Panc1 (cell line): ENCODE measurements around the gene TWIST2. TPM values are rescaled to one million over a fixed set of nuclear protein-coding genes. Genes with fewer than 3 reads are reported as not detected.

Experiments
- ATAC-seq: fragments of 200-7000 bp; cut with Tn5 transposase; 2 replicates; pipeline ENCODE4 v1.9.1; 2020; ENCODE audit warnings: mild to moderate bottlenecking, moderate library complexity
- BruUV-seq: library from RNA; stranded (reverse); fragments of 400-500 nt; replicated peaks from 2 replicates; lab custom pipeline; 2021; lab: Mats Ljungman, UMichigan
- CTCF ChIA-PET: fragments of 300-600 bp; sonication (Branson Sonifier 250); formaldehyde crosslinking; loops from one replicate; lab custom pipeline; 2022; ENCODE audit warnings: antibody characterized with exemption; lab: Charles Lee
- POLR2A ChIA-PET: fragments of 300-600 bp; sonication (Branson Sonifier 250); formaldehyde crosslinking; loops from one replicate; lab custom pipeline; 2022; ENCODE audit warnings: antibody characterized with exemption; lab: Charles Lee
- DNase-seq: peaks from one replicate; pipeline ENCODE4 v3.0.0-alpha.2; 2010; ENCODE audit warnings: low read depth, low spot score
- H3K27ac ChIP-seq: 2 replicates; pipeline ENCODE4 v1.5.1; 2011; ENCODE audit warnings: mild to moderate bottlenecking, low read length, inconsistent platforms
- H3K27me3 ChIP-seq: fragments of 200-500 bp; sonication (Bioruptor generic); 2 replicates; pipeline ENCODE4 v1.6.0; 2014; ENCODE audit warnings: low read length, inconsistent platforms; ENCODE audit not compliant: control insufficient read depth, insufficient read depth
- H3K36me3 ChIP-seq: fragments of 200-500 bp; sonication (Bioruptor generic); 2 replicates; pipeline ENCODE4 v1.5.1; 2014; ENCODE audit warnings: inconsistent platforms, mild to moderate bottlenecking, low read length, moderate library complexity; ENCODE audit not compliant: control insufficient read depth, insufficient read depth
- H3K4me1 ChIP-seq: 2 replicates; pipeline ENCODE4 v1.5.1; 2011; ENCODE audit warnings: inconsistent platforms, mild to moderate bottlenecking, low read length, moderate library complexity; ENCODE audit not compliant: control insufficient read depth, insufficient read depth
- H3K4me3 ChIP-seq, 2 experiments: 2 replicates each; pipeline ENCODE4 v1.5.1; 2011 to 2012; ENCODE audit warnings: low read depth in 2 of 2, low read length in 2 of 2, mild to moderate bottlenecking in 2 of 2, inconsistent platforms in 1 of 2, moderate library complexity in 1 of 2
- H3K9me3 ChIP-seq: fragments of 200-500 bp; sonication (Bioruptor generic); 2 replicates; pipeline ENCODE4 v1.5.1; 2014; ENCODE audit warnings: low read depth, mild to moderate bottlenecking, inconsistent platforms, low read length, moderate library complexity; ENCODE audit not compliant: control insufficient read depth, insufficient read depth
- CTCF ChIP-seq: fragments of 450-650 bp; IDR thresholded peaks from 2 replicates; pipeline ENCODE4 v1.5.1; 2017; ENCODE audit warnings: mild to moderate bottlenecking
- POLR2AphosphoS5 ChIP-seq: IDR thresholded peaks from 2 replicates; pipeline ENCODE4 v1.6.1; 2012; ENCODE audit warnings: mild to moderate bottlenecking, low read depth, low read length, moderate library complexity
- REST ChIP-seq, 2 experiments: IDR thresholded peaks; 2 replicates each; pipeline ENCODE4 v1.6.1; 2011 to 2012; ENCODE audit warnings: low read depth in 2 of 2, control low read depth in 1 of 2, low read length in 1 of 2, mild to moderate bottlenecking in 1 of 2, moderate library complexity in 1 of 2; ENCODE audit not compliant: insufficient read depth in 1 of 2
- SIN3A ChIP-seq: IDR thresholded peaks from 2 replicates; pipeline ENCODE4 v1.6.1; 2012; ENCODE audit warnings: low read depth, mild to moderate bottlenecking, low read length, moderate library complexity, borderline replicate concordance; ENCODE audit not compliant: insufficient read depth
- TCF7L2 ChIP-seq: IDR thresholded peaks from 2 replicates; pipeline ENCODE4 v1.6.1; 2011; ENCODE audit warnings: mild to moderate bottlenecking, low read depth, low read length, inconsistent platforms
- in situ Hi-C: cut with HindIII; loops from 2 replicates; pipeline ENCODE4 v1.10.0; 2016; ENCODE audit warnings: low sequenced_read_pairs, low pct_unique_long_range_greater_than_20kb
- intact Hi-C: fragments of 100-400 bp; cut with micrococcal nuclease; formaldehyde crosslinking; loops from one replicate; pipeline ENCODE4 v1.10.0; 2022; ENCODE audit not compliant: unreplicated experiment
- total RNA-seq: library from RNA; stranded (reverse); gene quantifications from one replicate; pipeline ENCODE4 v1.2.1, GENCODE V29; 2021; ENCODE audit not compliant: unreplicated experiment

The TWIST2 gene
- total RNA-seq, 1 experiment from 2014 or later: 4.2 TPM

- POLR2A ChIA-PET: no interaction called here
- TF ChIP-seq TCF7L2: no peak
- Histone ChIP-seq H3K27me3 (no peaks in the 10 kb centered on the region), H3K36me3 (no peaks in the 10 kb centered on the region), H3K4me3 (no peak overlapping the region), H3K27ac (no peak overlapping the region), H3K9me3 (no peaks in the 10 kb centered on the region), H3K4me1 (peaks cover 4% of the 10 kb centered on the region)
- no peak for DNase-seq
- CTCF ChIA-PET: no interaction called here
- no TSS peak for BruUV-seq
- in situ Hi-C loops (no loop called here), intact Hi-C loops (no loop called here)
- no peak for ATAC-seq
These were observed 8.2 kb downstream of the TWIST2 start for GRCh38 chr2:238855891-238856580.

- TF ChIP-seq POLR2AphosphoS5: no peak
- no peak for TF ChIP-seq CTCF
- TF ChIP-seq SIN3A: no peak
- TF ChIP-seq TCF7L2: no peak
- TF ChIP-seq REST (IDR thresholded peaks at IDR 0.05; ENCODE audit: insufficient read depth in 1 of 2, low read depth in 2 of 2, low read length in 1 of 2): no peak
- no TSS peak for BruUV-seq
- DNase-seq (no peak), ATAC-seq (no peak)
- Histone ChIP-seq H3K27me3 (no peaks in the 10 kb centered on the region), H3K4me3 (no peak overlapping the region), H3K36me3 (no peaks in the 10 kb centered on the region), H3K4me1 (no peaks in the 10 kb centered on the region; the same call in 1 of the 2 replicates), H3K9me3 (no peaks in the 10 kb centered on the region), H3K27ac (no peak overlapping the region; the same call in 1 of the 2 replicates)
- POLR2A ChIA-PET: no interaction called here
- CTCF ChIA-PET: no interaction called here
- intact Hi-C loops (no loop called here), in situ Hi-C loops (no loop called here)
These were observed 9.1 kb downstream of the TWIST2 start for GRCh38 chr2:238856713-238857567.
